Body of pancreas (tissue), 4 donors: Measurements from ENCODE around the gene ULK4.
"Not testable (repeated sequence)": the region's sequence is repeated elsewhere in the genome, so short reads cannot be mapped to it uniquely, and the experiment has no call there.

Source experiments
- CTCF ChIP-seq, 7 experiments: fragments of 450-650 bp in 4 of 7; fragments of 200-600 bp in 3 of 7; sonication (generic) in 3 of 7; IDR thresholded peaks; one replicate each; pipeline ENCODE4 v1.5.1; 2016 to 2019; ENCODE audit warnings: antibody characterized with exemption in 7 of 7
- POLR2A ChIP-seq, 3 donors: fragments of 450-650 bp; IDR thresholded peaks; one replicate each; pipeline ENCODE4 v1.6.1; 2016; ENCODE audit warnings: antibody characterized with exemption in 3 of 3, mild to moderate bottlenecking in 2 of 3

GRCh38 chr3:41840936-41841668 lies 120.8 kb downstream of the ULK4 start:
- not testable (repeated sequence) for TF ChIP-seq CTCF, POLR2A (IDR thresholded peaks at IDR 0.05)
